Hematopoietic multipotent progenitor cell treated with erythropoietin and hydrocortisone succinate and interleukin-3 and kit ligand, for 17 days (in vitro differentiated cells): ENCODE results near the gene NALCN.

ENCODE experiments used
- DNase-seq: peaks from one replicate; pipeline ENCODE4 v3.0.0-alpha.2; 2015; ENCODE audit warnings: low spot score

NALCN gene

GRCh38 chr13:101416181-101417042 lies at the start of gene NALCN:
Gene NALCN, minus strand, starts transcription at chr13:101416508. Its CDS starts 17,382 bp downstream, at chr13:101399126.
- DNase-seq: no peak

GRCh38 chr13:101465877-101466276 lies 49.6 kb upstream of the NALCN start:
- DNase-seq: no peak

GRCh38 chr13:101457176-101457575 lies 40.9 kb upstream of the NALCN start:
- no peak for DNase-seq

GRCh38 chr13:101455863-101456262 lies 39.6 kb upstream of the NALCN start:
- DNase-seq: no peak

- no peak for DNase-seq
Observed at GRCh38 chr13:101454767-101455166, 38.5 kb upstream of the NALCN start.

GRCh38 chr13:101453784-101454201 lies 37.5 kb upstream of the NALCN start:
- no peak for DNase-seq

GRCh38 chr13:101452519-101453485 lies 36.5 kb upstream of the NALCN start, which contains the start of gene ITGBL1:
Gene ITGBL1, plus strand, starts transcription at chr13:101452675. Its CDS starts 159 bp downstream, at chr13:101452834.
- no peak for DNase-seq

GRCh38 chr13:101451641-101452040 lies 35.3 kb upstream of the NALCN start:
- no peak for DNase-seq

GRCh38 chr13:101450749-101451130 lies 34.4 kb upstream of the NALCN start:
- no peak for DNase-seq

GRCh38 chr13:101449790-101450748 lies 33.8 kb upstream of the NALCN start:
- no peak for DNase-seq

- DNase-seq: no peak
Observed at GRCh38 chr13:101447852-101448251, 31.5 kb upstream of the NALCN start.

- DNase-seq: no peak
Observed at GRCh38 chr13:101434486-101434885, 18.2 kb upstream of the NALCN start.

- no peak for DNase-seq
Observed at GRCh38 chr13:101433895-101434294, 17.6 kb upstream of the NALCN start.

GRCh38 chr13:101429733-101430132 lies 13.4 kb upstream of the NALCN start:
- no peak for DNase-seq

GRCh38 chr13:101425623-101426022 lies 9.3 kb upstream of the NALCN start:
- DNase-seq: no peak

- no peak for DNase-seq
Observed at GRCh38 chr13:101425156-101425471, 8.8 kb upstream of the NALCN start.

- no peak for DNase-seq
Observed at GRCh38 chr13:101424381-101425155, 8.3 kb upstream of the NALCN start.

GRCh38 chr13:101423872-101424271 lies 7.6 kb upstream of the NALCN start:
- no peak for DNase-seq

GRCh38 chr13:101417501-101417900 lies 1.2 kb upstream of the NALCN start:
- no peak for DNase-seq

- DNase-seq: no peak
Observed at GRCh38 chr13:101417043-101417406, 717 bp upstream of the NALCN start.
